SK-N-SH treated with all-trans-retinoic acid at 6 μM for 48 hours (cell line): ENCODE results near the gene HIGD2B.
"Not testable (repeated sequence)": the region's sequence is repeated elsewhere in the genome, so short reads cannot be mapped to it uniquely, and the experiment has no call there.

ENCODE experiments used
- ARNTL ChIP-seq: fragments of 450-650 bp; formaldehyde crosslinking; IDR thresholded peaks from 2 replicates; pipeline ENCODE4 v1.5.0; 2020; ENCODE audit warnings: low read depth, mild to moderate bottlenecking, moderate library complexity, borderline replicate concordance
- ESRRG ChIP-seq: fragments of 250-450 bp; sonication (Bioruptor Pico); IDR thresholded peaks from 2 replicates; pipeline ENCODE4 v1.6.1; 2021; ENCODE audit warnings: mild to moderate bottlenecking
- RARB ChIP-seq: fragments of 250-450 bp; sonication (Bioruptor Pico); IDR thresholded peaks from 2 replicates; pipeline ENCODE4 v1.8.0; 2021; ENCODE audit warnings: mild to moderate bottlenecking, moderate library complexity
- TCF4 ChIP-seq: fragments of 250-450 bp; sonication (Bioruptor Pico); IDR thresholded peaks from 2 replicates; pipeline ENCODE4 v1.8.0; 2021; ENCODE audit warnings: mild to moderate bottlenecking, moderate library complexity, borderline replicate concordance
- TOX ChIP-seq: fragments of 250-450 bp; sonication (Bioruptor Pico); IDR thresholded peaks from 2 replicates; pipeline ENCODE4 v1.8.0; 2021; ENCODE audit warnings: mild to moderate bottlenecking, moderate library complexity, borderline replicate concordance
- ZFP30 ChIP-seq: fragments of 450-650 bp; formaldehyde crosslinking; IDR thresholded peaks from 2 replicates; pipeline ENCODE4 v1.5.0; 2022; ENCODE audit warnings: mild to moderate bottlenecking, moderate library complexity

DNA sequence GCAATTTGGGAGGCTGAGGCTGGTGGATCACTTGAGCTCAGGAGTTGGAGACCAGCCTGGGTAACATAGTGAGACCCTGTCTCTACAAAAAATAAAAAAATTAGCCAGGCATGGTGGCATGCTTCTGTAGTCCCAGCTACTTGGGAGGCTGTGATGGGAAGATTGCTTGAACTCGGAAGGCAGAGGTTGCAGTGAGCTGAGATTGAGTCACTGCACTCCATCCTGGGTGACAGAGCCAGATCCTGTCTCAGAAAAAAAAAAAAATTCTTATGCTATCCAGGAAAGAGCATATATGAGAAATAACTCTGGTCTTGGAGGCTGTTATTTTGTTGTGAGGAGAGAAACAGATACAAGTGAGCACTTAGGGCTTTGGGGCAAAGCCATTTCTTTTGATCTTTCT lies 42.3 kb upstream of the HIGD2B start:
- TF ChIP-seq ARNTL; RARB (CRISPR knock-in tag); ESRRG; ZFP30 (CRISPR knock-in tag); TCF4 (CRISPR knock-in tag); TOX: not testable (repeated sequence)
